GM19372 (cell line): ENCODE measurements around the gene MTHFD1L.
"Not testable (repeated sequence)": the region's sequence is repeated elsewhere in the genome, so short reads cannot be mapped to it uniquely, and the experiment has no call there.

Experiments
- ATAC-seq: cut with Tn5 transposase; IDR thresholded peaks from one replicate; pipeline ENCODE4 v1.9.1; 2021; ENCODE audit warnings: mild to moderate bottlenecking, low read depth, moderate library complexity; ENCODE audit not compliant: unreplicated experiment

The MTHFD1L gene

GRCh38 chr6:150865406-150866146, at the start of gene MTHFD1L:
Gene MTHFD1L, plus strand, starts transcription at chr6:150865702. Its CDS starts 121 bp downstream, at chr6:150865823.
- ATAC-seq = peak; percentile 78

GRCh38 chr6:150816554-150816953, 48.9 kb upstream of the MTHFD1L start:
- not testable (repeated sequence) for ATAC-seq

GRCh38 chr6:150822932-150823331, 42.6 kb upstream of the MTHFD1L start:
- ATAC-seq = no peak

- no peak for ATAC-seq
Measured at GRCh38 chr6:150826788-150827187, 38.7 kb upstream of the MTHFD1L start.

DNA sequence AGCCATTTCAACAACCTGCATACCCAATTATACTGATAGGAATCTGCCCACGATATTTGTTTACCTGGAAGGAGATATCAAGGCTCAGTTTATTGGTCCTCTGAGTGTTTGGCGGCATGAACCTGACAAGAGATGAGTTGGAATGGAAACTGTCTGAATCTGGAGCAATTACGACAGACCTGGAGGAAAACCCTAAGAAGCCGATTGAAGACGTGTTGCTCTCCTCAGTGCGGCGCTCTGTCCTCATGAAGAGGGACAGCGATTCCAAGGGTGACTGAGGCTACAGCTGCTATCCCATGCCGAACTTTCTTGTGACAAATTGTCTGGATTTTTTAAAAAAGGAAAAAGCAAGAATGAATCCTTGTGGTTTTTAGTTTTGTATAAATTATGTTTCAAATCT, 37.4 kb upstream of the MTHFD1L start:
- not testable (repeated sequence) for ATAC-seq

GRCh38 chr6:150830439-150831165, 34.9 kb upstream of the MTHFD1L start:
- ATAC-seq = no peak

GRCh38 chr6:150831577-150831976, 33.9 kb upstream of the MTHFD1L start:
- no peak for ATAC-seq

DNA sequence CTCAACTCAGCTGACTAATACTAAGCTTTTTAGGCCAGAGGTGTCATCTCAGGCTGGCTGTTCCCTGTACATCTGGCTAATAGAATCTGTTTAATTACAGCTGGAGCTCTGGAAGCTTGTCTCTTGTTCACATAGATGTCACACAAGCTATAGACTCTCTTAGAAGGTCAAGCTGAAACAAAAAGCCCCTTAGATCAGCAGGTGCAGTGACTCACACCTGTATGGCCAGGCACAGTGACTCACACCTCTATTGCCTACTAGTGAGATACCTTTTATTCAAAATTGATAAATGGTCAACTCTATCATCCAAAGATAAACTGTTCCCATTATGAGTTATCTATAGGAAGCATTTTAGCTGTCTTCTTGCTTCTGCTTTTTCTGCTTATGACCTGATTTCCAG, 29.9 kb upstream of the MTHFD1L start:
- ATAC-seq = no peak

DNA sequence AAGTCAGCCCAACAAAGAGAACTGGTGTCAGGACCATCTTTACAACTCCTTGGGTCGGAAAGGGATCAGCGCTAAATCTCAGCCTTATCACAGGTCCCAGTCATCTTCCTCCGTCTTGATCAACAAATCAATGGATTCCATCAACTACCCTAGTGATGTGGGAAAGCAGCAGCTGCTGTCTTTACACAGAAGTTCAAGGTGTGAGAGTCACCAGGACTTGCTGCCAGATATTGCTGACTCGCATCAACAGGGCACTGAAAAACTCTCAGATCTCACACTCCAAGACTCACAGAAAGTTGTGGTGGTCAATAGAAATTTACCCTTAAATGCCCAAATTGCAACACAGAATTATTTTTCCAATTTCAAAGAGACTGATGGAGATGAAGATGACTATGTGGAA, 25.3 kb upstream of the MTHFD1L start:
- no peak for ATAC-seq

DNA sequence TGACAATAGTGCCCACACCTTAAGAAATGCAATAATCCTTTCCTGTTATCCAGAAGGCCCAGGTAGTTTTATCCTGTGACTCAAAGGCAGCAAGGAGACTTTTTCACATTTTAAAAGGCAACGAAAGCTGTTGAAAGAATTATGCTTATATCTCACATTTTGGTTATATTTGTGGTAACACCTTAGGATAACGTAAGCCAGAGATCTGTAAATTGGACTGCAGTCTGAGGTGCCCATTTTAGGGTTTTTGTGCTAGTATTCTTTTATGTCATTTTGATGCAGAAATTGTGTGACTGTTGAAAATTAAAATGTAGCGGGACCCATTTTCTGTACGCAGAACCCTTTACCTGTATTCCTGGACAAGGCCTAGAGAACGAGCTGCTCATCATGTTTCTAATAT, 24.3 kb upstream of the MTHFD1L start:
- no peak for ATAC-seq

DNA sequence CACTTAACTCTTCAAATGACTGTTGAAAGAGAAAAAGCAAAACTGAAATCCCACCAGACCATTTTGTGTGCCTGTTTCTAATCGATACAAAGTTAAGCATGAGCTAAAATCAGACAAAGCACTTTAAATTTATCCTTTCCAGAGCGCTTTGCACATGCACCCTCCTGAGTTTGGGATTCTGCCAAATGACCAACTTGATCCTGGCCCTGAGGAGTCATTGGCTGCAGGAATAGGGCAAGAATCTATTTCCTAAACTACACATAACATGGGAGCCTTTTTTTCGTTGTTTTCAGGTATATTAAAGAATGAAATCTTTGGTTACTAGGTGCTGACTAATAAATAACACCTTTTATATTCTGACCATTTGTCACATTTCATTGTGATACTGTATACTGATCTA, 23.8 kb upstream of the MTHFD1L start:
- ATAC-seq = no peak

DNA sequence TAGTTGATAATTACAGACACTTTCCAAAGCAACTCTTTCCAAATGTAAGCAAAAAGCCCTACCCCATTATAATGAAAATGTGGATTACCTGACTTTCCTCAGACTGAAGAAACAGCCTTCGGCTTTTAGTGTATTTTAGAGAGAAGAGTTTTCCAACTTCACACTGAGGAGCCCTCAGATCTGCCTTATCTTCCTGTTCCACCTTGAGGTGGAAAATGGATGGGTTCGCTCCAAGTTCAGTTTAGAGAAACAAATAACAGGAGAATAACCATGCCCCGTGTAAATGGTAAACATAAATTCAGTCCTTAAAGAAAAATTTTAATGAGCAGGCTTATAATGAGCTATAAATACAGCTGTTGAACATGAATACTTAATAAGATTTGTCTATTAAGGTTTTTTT, 21.1 kb upstream of the MTHFD1L start:
- ATAC-seq = no peak

- no peak for ATAC-seq
Measured at GRCh38 chr6:150846641-150847040, 18.9 kb upstream of the MTHFD1L start.

DNA sequence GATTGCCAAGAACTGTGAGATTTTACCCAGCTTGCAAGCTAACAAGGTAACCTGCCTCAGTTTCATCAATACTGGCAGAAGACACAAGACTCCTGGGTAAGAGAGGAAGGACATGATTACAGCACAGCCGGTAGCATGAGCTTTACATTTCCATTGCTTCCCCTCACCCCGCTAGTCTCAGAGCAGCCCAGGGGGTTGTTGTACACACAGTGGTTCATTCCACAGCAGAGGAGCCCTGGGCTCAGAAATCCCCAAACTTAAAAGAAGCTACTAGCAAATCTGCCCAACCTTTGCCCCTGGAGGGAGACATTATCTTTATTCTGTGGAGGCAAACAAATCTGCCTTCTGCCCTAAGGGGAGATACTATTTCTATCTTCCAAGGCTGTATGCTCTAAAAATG, 17.1 kb upstream of the MTHFD1L start:
- ATAC-seq = no peak

DNA sequence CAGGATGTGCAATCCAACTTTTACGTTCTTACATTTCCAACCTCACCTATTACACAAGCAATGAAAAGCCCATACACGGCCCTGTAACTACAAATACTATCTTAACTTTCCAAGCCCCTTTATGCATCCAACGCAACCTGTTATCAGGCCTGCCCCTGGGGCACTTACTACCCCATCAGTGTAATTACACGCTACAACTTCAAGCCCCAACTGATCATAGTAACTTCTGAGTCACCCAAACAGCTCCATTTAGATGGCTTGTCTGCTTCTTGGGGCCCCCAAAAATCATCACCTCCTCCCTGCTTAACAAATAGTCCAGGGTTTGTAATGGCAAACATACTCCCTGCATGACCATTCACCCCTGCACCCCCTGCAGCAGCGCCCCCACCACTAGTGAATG, 11.1 kb upstream of the MTHFD1L start:
- ATAC-seq = not testable (repeated sequence)

DNA sequence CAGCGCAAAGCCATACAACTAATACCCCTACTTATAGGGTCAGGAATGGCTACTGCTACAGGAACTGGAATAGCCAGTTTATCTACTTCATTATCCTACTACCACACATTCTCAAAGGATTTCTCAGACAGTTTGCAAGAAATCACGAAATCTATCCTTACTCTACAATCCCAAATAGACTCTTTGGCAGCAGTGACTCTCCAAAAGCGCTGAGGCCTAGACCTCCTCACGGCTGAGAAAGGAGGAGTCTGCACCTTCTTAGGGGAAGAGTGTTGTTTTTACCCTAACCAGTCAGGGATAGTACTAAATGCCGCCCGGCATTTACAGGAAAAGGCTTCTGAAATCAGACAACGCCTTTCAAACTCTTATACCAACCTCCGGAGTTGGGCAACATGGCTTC, 10.3 kb upstream of the MTHFD1L start:
- ATAC-seq = not testable (repeated sequence)

GRCh38 chr6:150857062-150857944, 8.2 kb upstream of the MTHFD1L start:
- ATAC-seq = no peak

DNA sequence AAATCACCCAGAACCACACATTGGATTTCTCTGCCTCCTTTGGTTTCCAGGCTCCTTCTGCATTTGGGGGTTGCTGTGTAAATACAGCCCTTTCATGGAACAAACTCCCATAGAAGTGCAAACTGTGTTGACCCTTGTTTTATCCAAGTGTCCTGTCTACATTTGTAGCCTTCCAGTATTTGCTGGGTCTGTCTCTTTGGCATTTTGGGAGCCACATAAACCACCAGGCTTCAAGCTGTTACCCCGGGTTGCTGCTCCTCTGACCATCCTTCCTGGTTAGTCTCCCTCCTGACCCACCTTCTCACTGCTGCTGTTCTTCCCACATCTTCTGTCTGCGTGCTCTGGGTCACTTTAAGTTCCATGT, 7.6 kb upstream of the MTHFD1L start:
- ATAC-seq = no peak

- not testable (repeated sequence) for ATAC-seq
Measured at GRCh38 chr6:150861448-150862168, 3.9 kb upstream of the MTHFD1L start.

DNA sequence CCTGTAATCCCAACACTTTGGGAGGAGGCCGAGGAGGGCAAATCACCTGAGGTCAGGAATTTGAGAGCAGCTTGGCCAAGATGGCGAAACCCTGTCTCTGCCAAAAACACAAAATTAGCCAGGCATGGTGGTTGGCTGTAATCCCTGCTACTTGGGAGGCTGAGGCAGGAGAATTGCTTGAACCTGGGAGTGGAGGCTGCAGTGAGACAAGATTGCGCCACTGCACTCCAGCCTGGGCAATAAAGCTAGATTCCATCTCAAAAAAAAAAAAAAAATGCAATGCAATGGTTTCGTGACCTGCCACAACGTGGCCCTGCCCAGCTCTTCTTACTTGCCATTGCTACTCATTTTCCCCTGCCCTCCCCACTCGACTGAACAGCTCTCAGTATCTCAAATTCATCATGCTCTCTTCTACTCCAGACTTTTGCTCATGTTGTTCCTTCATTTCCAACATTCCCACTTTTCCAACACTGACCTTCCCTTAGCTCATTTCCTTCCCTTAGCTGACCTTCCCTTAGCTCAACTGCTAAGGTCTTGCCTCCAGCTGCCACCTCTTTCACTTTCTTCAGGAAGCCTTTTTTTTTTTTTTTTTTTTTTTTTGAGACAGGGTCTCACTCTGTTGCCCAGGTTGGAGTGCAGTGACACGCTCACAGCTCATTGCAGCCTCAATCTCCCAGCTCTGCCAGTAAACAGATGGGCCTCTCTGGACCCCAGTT, 2.1 kb upstream of the MTHFD1L start:
- ATAC-seq = no peak
